SK-N-DZ (cell line): ENCODE data around the gene ALDOC.

Source experiments
- DNase-seq: peaks from one replicate; pipeline ENCODE4 v3.0.0-alpha.2; 2015; ENCODE audit warnings: low spot score

The ALDOC gene

GRCh38 chr17:28533091-28533807 is 43.4 kb downstream of the ALDOC start:
- DNase-seq, result no peak

- DNase-seq, result no peak
Measured at GRCh38 chr17:28532050-28532960, 44.4 kb downstream of the ALDOC start.

- no peak for DNase-seq
Measured at GRCh38 chr17:28530926-28531325, 45.8 kb downstream of the ALDOC start.

- no peak for DNase-seq
Measured at GRCh38 chr17:28530250-28530649, 46.4 kb downstream of the ALDOC start.

GRCh38 chr17:28529013-28529400 is 47.7 kb downstream of the ALDOC start:
- no peak for DNase-seq

- DNase-seq, result peak; percentile 41
Measured at GRCh38 chr17:28528327-28529012, 48.2 kb downstream of the ALDOC start.

GRCh38 chr17:28527859-28528258 is 48.8 kb downstream of the ALDOC start:
- no peak for DNase-seq

GRCh38 chr17:28527181-28527681 is 49.5 kb downstream of the ALDOC start:
- no peak for DNase-seq

GRCh38 chr17:28526381-28526780 is 50.3 kb downstream of the ALDOC start:
- peak; percentile 55 for DNase-seq

GRCh38 chr17:28524476-28525424 is 51.9 kb downstream of the ALDOC start:
- DNase-seq, result no peak

- no peak for DNase-seq
Measured at GRCh38 chr17:28523876-28524275, 52.8 kb downstream of the ALDOC start.

GRCh38 chr17:28523186-28523585 is 53.5 kb downstream of the ALDOC start:
- no peak for DNase-seq
